HFF-Myc (cell line): ENCODE measurements around the gene RAP1GDS1.
"Not testable (repeated sequence)": the region's sequence is repeated elsewhere in the genome, so short reads cannot be mapped to it uniquely, and the experiment has no call there.

Experiments
- DNase-seq: peaks from one replicate; pipeline ENCODE4 v3.0.0-alpha.2; 2011; ENCODE audit warnings: low read depth; ENCODE audit errors: extremely low read depth
- H3K4me3 ChIP-seq: replicated peaks from 2 replicates; pipeline ENCODE4 v1.5.1; 2011; ENCODE audit warnings: low read depth, mild to moderate bottlenecking, control low read depth, low read length
- CTCF ChIP-seq: IDR thresholded peaks from 2 replicates; pipeline ENCODE4 v1.5.1; 2012; ENCODE audit warnings: mild to moderate bottlenecking, low read depth, low read length, control low read depth; ENCODE audit errors: missing control alignments

Gene RAP1GDS1

DNA sequence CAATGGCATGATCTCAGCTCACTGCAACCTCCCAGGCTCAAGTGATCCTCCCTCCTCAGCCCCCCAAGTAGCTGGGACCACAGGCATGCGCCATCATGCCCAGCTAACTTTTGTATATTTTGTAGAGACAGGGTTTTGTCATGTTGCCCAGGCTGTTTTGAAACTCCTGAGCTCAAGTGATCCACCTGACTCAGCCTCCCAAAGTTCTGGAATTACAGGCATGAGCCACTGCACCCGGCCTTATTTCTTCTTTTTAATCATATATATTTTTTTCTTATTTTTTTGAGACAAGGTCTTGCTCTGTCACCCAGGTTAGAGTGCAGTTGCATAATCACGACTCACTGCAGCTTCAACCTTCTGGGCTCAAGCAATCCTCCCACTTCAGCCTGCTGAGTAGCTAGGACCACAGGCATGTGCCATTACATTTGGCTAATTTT lies 213.2 kb downstream of the RAP1GDS1 start:
- TF ChIP-seq CTCF: no peak
- DNase-seq: no peak
- no peak overlapping the region for H3K4me3 ChIP-seq

DNA sequence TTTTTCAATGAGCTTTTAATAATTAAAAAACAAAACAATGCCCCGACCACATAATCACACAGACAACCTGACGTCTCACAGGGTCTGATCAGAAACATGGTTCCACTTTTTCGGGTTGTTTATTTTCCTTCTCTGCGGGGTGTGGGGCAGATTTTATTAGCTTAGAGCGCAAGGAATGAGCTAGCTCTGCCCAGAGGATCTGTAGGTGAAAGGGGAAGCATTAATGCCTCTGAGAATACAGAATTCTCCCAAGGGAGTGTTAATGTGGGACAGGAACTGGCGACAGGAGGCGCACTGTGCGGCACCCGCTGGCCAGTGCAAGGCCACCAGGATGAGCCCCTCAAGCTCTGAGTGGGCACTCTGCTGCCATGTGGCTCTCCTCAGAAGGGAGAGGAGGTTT lies 215.7 kb downstream of the RAP1GDS1 start:
- DNase-seq: no peak

GRCh38 chr4:98479590-98479989 lies 218.4 kb downstream of the RAP1GDS1 start:
- not testable (repeated sequence) for H3K4me3 ChIP-seq, DNase-seq

More for the DNA sequence above, 215.7 kb downstream of the RAP1GDS1 start:
- no peak overlapping the region for H3K4me3 ChIP-seq
- no peak for TF ChIP-seq CTCF

GRCh38 chr4:98480535-98480934 lies 219.4 kb downstream of the RAP1GDS1 start:
- no peak overlapping the region for H3K4me3 ChIP-seq
- TF ChIP-seq CTCF: no peak
- DNase-seq: no peak

GRCh38 chr4:98481167-98481566 lies 220.0 kb downstream of the RAP1GDS1 start:
- no peak for TF ChIP-seq CTCF
- H3K4me3 ChIP-seq: no peak overlapping the region
- no peak for DNase-seq

GRCh38 chr4:98482503-98482846 lies 221.3 kb downstream of the RAP1GDS1 start:
- H3K4me3 ChIP-seq: no peak overlapping the region
- TF ChIP-seq CTCF: no peak
- no peak for DNase-seq

DNA sequence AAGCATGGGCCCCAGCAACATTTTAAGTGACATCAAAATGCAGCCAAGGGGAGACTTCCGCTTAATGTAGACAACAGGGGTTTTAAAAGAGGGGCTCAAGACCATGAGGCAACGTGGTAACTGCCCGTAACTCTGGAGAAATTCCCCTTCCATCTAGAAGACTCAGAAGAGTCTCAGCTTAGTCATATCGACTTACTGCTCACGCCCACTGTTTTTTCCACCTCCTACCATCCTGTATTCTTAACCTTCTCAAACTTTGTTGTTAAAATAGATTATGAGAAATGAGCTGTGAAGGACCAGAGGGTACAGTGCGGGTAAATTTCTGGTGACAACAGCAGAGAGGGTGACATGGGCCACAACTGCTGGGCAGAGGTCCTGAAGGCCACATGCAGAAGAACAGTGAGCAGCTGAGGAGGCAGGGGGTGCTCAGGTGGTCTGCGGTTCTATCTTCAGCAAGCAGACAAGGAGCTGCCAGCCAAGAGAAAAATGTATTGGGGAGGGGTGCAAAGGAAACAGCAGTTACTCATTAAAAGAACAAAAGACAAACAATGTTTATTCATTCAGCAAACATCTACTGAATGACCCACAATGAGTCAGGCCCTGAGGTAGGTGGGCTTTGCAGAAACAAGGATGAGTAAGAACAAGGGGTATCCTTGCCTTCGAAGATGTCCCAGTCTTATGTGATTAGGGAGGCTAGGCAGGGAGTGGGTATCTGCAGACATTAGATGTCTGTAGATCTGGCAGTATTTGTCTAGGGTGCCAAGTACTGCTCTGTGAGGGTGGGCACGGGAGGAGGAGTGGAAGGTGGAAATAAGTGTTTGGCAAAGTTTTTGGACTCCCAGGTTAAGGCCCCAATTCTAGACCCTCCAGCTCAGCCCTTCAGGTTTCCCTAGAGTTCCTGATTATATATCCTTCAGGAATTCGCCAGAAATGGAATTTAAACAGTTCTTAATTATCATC lies 221.9 kb downstream of the RAP1GDS1 start:
- DNase-seq: no peak
- H3K4me3 ChIP-seq: no peak overlapping the region
- no peak for TF ChIP-seq CTCF
